Hematopoietic multipotent progenitor cell treated with erythropoietin and hydrocortisone succinate and interleukin-3 and kit ligand, for 15 days (in vitro differentiated cells): ENCODE measurements around the gene FUT9.

Experiments used
- DNase-seq: peaks from one replicate; pipeline ENCODE4 v3.0.0-alpha.2; 2015; ENCODE audit warnings: low spot score

FUT9 gene

GRCh38 chr6:96073555-96073954, 57.8 kb downstream of the FUT9 start:
- no peak for DNase-seq

DNA sequence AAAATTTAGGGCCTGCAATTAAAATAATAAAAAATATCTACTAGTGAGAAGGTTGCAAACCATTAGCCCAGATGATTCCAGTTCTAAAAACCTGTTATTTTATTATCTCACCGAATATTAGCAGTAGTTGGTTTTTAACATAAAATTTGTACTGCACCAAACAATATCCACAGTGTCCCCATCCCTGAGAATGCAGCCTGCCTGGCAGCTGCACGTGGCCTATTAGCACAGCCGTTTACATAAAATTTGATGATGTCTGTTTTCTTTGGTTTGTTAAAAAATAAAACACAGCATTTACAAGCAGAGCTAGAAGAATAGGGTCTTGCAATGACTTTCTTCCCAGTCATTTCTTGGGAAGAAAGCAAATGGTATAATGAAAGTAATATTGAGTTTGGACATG, 58.2 kb downstream of the FUT9 start:
- no peak for DNase-seq

- no peak for DNase-seq
These were observed 60.1 kb downstream of the FUT9 start for GRCh38 chr6:96075826-96076225.

DNA sequence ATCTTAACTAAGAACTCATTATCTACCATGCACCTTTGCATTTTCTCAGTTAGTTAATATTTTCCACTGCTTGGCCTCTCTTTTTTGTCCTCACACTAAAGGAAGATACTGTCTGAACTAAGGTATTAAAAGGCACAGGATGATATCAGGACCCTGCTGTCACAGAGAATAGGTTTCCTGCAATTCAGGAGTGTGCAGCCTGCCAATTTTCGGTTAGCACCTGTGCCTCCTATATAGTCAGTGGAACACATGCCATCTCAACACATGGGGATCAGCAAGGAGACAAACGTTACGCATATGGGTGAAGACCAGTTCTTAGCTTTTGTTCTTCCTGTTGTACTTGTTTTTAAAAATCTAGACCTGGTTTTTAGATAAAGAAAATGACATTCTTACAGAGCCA, 71.0 kb downstream of the FUT9 start:
- no peak for DNase-seq

DNA sequence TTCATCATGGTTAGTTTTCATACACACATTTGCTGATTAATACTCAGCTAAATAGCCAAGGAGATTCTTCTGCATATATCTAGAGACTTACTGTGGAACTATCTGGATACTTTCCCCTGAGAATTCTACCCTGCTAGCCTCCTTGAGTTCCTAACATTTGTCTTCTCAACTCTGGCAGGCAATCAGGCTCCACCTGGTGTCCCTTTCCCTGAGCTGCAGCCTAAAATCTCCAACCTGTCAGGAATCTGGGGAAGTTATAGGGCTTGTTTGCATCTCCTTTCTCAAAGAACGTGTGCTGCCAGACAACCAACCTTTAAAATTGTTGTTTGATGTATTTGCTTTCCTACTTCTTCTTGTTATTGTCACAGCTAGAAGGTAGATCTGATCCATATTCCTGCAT, 73.4 kb downstream of the FUT9 start:
- no peak for DNase-seq

DNA sequence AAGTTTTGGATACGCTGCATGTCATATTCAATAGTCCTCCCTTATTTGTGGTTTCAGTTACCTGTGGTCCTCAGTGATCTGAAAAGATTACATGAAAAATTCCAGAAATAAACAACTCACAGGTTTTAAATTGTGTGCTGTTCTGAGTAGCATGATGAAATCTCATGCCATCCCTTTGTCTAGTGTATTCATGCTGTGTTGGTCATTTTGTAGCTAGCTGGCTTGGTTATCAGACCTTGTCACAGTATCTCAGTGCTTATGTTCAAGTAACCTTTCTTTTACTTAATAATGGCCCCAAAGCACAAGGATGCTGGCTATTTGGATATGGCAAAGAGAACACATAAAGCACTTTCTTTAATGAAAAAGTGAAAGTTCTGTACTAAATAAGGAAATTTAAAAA, 78.3 kb downstream of the FUT9 start:
- no peak for DNase-seq

DNA sequence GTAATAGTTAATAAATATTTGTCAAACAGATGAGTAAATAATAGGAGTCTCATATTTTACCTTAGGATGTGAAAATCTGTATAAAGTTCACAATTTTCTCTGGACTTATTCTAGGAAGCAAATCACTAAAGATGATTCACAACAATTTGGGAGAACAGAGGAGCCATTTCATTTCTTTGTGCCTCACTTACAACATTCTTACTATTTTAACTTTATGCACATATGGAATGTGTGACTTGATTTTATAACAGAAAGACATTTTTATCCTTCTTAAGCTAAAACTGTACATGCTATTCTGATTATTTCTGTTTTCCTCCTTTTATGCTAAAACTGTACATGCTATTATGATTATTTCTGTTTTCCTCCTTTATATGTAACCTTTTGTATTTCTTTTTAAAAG, 83.3 kb downstream of the FUT9 start:
- DNase-seq: no peak

- DNase-seq: no peak
These were observed 85.8 kb downstream of the FUT9 start for GRCh38 chr6:96101564-96101963.

GRCh38 chr6:96104910-96105309, 89.1 kb downstream of the FUT9 start:
- DNase-seq: no peak

DNA sequence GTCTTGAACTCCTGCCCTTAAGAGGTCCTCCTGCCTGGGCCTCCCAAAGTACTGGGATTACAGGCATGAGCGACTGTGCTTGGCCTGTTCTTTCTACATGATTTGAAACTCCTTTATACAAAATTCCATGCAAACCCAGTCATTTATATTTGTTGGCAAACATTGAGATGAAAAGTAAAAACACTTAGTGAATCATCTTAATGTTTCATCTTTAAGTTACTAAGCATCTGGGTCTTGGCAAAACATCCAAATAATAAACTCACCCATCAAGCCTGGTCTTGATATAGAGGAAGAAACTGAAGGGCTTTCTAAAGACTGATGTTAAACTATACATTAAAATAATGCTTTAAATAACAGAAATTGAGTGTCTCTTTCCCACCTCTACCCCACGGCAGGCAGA, 95.1 kb downstream of the FUT9 start:
- DNase-seq: no peak

GRCh38 chr6:96116674-96117073, 100.9 kb downstream of the FUT9 start:
- no peak for DNase-seq

GRCh38 chr6:96124778-96125177, 109.0 kb downstream of the FUT9 start:
- DNase-seq: no peak

DNA sequence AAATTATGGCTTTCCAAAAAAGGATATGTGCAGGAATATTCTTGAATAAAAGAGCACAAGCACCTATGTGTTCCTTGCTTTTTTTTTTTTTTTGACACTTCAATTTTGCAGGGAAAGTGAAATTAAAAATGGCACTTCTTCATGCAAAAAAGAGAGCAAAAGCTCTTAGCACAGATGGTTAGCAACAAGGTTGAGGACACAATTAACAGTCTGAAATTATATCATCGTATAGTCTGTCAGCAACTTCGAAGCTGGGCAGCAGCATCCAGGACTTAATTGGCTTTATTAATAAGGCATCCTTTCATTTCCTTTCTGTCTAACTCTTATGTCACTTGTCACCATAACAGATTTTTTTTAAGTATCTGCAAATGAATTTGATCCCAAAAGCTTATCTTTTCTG, 122.6 kb downstream of the FUT9 start:
- DNase-seq: no peak

GRCh38 chr6:96142142-96142541, 126.4 kb downstream of the FUT9 start:
- no peak for DNase-seq

DNA sequence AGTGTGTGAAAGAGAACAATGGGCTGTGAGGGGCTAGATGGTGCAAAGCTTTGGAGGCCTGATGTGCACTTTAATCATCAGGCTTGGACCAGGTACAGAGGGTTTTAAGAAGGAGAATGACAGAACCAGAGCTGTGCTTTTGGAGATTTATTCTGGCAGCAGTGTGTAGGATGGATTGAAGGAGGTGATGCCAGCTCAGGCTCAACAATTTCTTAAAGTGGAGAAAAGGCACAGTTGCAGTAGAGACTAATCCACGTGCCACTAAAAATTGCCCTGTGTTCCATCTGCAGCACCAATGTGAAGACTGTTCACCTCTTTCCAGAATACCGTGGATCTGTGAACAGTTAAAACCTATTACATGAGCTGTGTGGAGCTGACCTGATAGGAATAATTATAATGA, 134.7 kb downstream of the FUT9 start:
- no peak for DNase-seq

GRCh38 chr6:96151707-96152106, 135.9 kb downstream of the FUT9 start:
- DNase-seq: no peak

DNA sequence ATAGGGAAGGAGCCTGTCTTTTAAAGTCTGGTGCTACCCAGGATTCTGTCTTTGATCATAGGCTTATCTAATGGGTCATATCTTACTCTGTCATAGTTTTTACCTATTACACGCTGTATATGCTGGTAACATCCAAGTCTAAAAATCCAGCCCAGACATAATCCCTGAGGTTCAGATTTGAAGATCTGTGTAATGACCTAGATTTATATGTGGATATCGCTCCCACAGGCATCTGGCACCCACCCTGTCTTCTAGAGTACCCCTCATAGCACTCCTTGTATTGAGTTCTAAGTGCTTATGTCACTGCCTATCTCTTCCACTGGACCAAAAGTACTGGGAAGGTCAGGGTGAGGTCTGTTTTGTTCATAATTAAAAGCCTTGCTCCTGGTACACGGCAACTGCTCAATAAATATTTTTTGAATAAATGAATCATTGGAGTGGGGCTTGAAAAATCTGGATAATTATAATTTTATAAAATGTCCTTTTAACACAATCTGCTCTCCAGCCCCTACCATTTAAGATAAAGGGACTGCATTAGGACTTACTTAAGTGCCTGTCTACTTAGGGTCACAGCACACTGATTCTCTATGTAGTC, 136.4 kb downstream of the FUT9 start:
- no peak for DNase-seq

DNA sequence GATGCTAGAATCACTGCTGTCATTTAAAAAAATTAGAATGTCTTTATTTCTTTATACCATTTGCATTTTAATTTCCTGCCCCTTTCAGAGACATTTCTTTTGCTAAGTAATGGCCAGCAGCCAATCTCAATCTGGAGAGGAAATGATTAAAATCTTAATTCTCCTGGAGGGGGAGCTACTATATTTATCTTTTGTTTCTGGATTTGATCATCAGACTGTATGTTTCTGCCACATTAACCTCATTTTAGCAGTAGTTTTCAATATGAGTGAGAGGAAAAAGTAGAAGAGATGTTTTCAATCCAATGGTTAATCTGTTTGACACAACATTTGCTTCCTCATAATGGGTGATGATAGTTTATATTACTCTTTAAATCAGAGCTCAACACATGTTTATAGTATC, 138.0 kb downstream of the FUT9 start:
- DNase-seq: no peak

GRCh38 chr6:96156425-96156824, 140.7 kb downstream of the FUT9 start:
- DNase-seq: no peak

DNA sequence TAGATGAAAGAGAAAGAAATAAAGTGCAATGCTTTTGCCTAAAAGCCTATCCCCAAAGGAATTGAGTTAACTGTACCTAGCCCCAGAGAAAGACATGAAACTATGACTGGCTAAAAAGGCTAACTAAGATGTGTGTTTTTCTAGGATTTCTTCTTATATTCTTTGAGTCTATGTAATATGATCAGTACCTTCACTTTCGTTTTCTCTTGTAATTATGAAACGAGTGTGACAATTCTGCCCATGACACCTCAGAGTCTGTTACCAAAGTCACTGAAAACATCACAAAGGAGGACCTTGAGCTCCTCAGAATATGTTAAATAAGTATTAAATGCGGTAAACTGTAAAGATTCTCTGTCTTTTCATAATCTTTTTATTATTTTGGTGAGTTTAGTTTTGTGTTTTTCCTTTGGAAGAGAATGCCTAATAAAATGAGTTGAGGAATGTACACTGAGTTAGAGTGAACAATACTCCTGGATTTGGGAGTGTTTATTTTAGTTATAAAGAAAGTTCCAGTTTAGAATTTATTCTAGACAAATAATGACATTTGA, 141.3 kb downstream of the FUT9 start:
- no peak for DNase-seq

GRCh38 chr6:96162711-96163120, 146.9 kb downstream of the FUT9 start:
- DNase-seq: no peak

DNA sequence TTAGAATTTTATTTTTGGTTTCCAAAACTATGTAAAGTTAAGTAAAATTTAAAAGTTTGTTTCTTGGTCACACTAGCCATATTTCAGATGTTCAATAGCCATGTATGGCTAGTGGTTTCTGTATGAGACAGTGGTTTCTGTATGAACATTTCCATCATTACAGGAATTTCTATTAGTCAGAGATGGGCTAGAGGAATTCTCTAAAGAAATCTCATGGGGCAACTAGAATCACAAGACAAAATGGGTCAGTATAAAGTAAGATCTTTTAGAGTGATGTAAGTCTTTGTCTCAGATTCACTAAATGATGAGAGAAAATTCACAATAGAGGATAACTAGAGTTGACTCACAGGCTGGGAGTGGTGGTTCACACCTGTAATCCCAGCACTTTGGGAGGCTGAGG, 149.0 kb downstream of the FUT9 start:
- no peak for DNase-seq

GRCh38 chr6:96171112-96171511, 155.3 kb downstream of the FUT9 start:
- no peak for DNase-seq

DNA sequence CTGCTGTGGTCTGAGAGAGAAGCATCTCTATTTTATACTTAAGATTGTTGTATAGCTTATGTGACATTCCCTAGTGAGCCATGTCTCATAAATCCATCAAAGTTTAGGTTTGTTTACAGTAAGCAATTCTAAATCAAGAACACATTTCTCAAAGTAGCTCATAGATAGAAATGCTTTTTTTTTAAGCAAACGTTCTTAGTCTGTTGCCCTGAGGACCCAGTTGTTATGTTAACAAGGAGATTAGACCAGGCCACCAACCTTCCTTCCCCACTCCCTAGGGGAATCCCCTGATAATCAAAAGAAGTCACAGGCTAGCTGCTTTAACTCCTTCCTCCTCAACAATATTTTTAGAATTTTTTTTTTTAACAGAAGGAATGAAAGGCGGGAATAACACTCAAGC, 169.0 kb downstream of the FUT9 start:
- no peak for DNase-seq

DNA sequence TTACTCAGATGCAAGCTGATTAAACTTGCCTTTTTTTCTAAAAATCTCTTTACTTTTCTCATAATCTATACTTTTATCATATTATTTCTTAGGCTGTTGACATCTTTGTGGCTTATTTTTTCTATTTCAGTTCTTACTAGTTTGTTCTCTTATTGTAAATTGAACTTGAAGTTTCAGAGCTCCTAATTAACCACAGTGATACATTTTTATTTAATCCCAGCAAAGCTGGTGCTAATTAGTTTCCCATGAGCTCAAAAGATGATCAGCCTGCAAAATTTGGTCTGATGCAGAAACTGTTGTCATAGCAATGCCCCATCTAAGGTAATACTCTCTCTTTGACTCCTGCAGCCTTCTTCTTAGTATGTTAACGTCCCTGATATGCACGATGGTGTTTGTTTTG, 170.3 kb downstream of the FUT9 start:
- DNase-seq: no peak
